PC-9 (cell line): ENCODE measurements around the gene RAD23A. TPM values are rescaled to one million over a fixed set of nuclear protein-coding genes. Genes with fewer than 3 reads are reported as not detected.

Source experiments
- BruUV-seq: library from RNA; stranded (reverse); fragments of 400-500 nt; replicated peaks from 2 replicates; lab custom pipeline; 2021; lab: Mats Ljungman, UMichigan
- CTCF ChIA-PET: fragments of 300-600 bp; sonication (Branson Sonifier 250); formaldehyde crosslinking; loops from one replicate; lab custom pipeline; 2022; ENCODE audit warnings: antibody characterized with exemption; lab: Charles Lee
- POLR2A ChIA-PET: fragments of 300-600 bp; sonication (Branson Sonifier 250); formaldehyde crosslinking; loops from one replicate; lab custom pipeline; 2022; ENCODE audit warnings: antibody characterized with exemption; ENCODE audit not compliant: unreplicated experiment; lab: Charles Lee
- DNase-seq, 2 experiments: peaks; one replicate each; pipeline versions ENCODE4 v3.0.0 to v3.0.0-alpha.2; 2015 to 2022; ENCODE audit warnings: mixed read lengths in 1 of 2
- H2AFZ ChIP-seq: fragments of 200-600 bp; sonication (generic); 2 replicates; pipeline ENCODE4 v1.8.1; 2017; ENCODE audit warnings: antibody characterized with exemption
- H3F3A ChIP-seq: fragments of 200-600 bp; sonication (generic); 2 replicates; pipeline ENCODE4 v1.8.1; 2017; ENCODE audit warnings: antibody characterized with exemption, mild to moderate bottlenecking, low read depth; ENCODE audit not compliant: insufficient read depth
- H3K27ac ChIP-seq: fragments of 200-600 bp; sonication (generic); 2 replicates; pipeline ENCODE4 v1.6.1; 2016; ENCODE audit warnings: mixed run types
- H3K27me3 ChIP-seq: fragments of 200-600 bp; sonication (generic); 2 replicates; pipeline ENCODE4 v1.6.1; 2016; ENCODE audit warnings: low read depth, mixed run types; ENCODE audit not compliant: insufficient read depth
- H3K36me3 ChIP-seq: fragments of 200-600 bp; sonication (generic); 2 replicates; pipeline ENCODE4 v1.6.1; 2016; ENCODE audit warnings: low read depth, mixed run types
- H3K4me1 ChIP-seq: fragments of 200-600 bp; sonication (generic); replicated peaks from 2 replicates; pipeline ENCODE4 v1.6.1; 2016; ENCODE audit warnings: mixed run types; ENCODE audit not compliant: insufficient read depth
- H3K4me2 ChIP-seq: fragments of 200-600 bp; sonication (generic); 2 replicates; pipeline ENCODE4 v1.6.1; 2017; ENCODE audit warnings: mixed run types
- H3K4me3 ChIP-seq: fragments of 200-600 bp; sonication (generic); 2 replicates; pipeline ENCODE4 v1.6.1; 2016; ENCODE audit warnings: mixed run types
- H3K79me2 ChIP-seq: fragments of 200-600 bp; sonication (generic); 2 replicates; pipeline ENCODE4 v1.6.1; 2017; ENCODE audit warnings: low read depth, mixed run types
- H3K9me2 ChIP-seq: fragments of 200-600 bp; sonication (generic); 2 replicates; pipeline ENCODE4 v1.8.1; 2017; ENCODE audit warnings: mild to moderate bottlenecking; ENCODE audit not compliant: insufficient read depth
- H3K9me3 ChIP-seq: fragments of 200-600 bp; sonication (generic); 2 replicates; pipeline ENCODE4 v1.8.1; 2016; ENCODE audit warnings: low read depth; ENCODE audit not compliant: insufficient read depth
- H4K20me1 ChIP-seq: fragments of 200-600 bp; sonication (generic); 2 replicates; pipeline ENCODE4 v1.8.1; 2017; ENCODE audit not compliant: insufficient read depth
- CTCF ChIP-seq: fragments of 200-600 bp; sonication (generic); conservative IDR thresholded peaks from 2 replicates; pipeline ENCODE4 v1.6.1; 2017; ENCODE audit warnings: mixed run types, antibody characterized with exemption, mild to moderate bottlenecking, moderate library complexity
- EZH2 ChIP-seq: fragments of 200-600 bp; sonication (generic); IDR thresholded peaks from 2 replicates; pipeline ENCODE4 v1.8.0; 2017; ENCODE audit warnings: antibody characterized with exemption, low read depth
- intact Hi-C: fragments of 100-400 bp; cut with micrococcal nuclease; formaldehyde crosslinking; loops from one replicate; pipeline ENCODE4 v1.10.0; 2022; ENCODE audit not compliant: unreplicated experiment
- total RNA-seq: library from RNA; stranded (reverse); gene quantifications from 2 replicates; pipeline ENCODE4 v1.2.3, GENCODE V29; 2021

RAD23A gene
- total RNA-seq, 1 experiment from 2014 or later, result 186 TPM

- H3K4me2 ChIP-seq, result no peak overlapping the region
- POLR2A ChIA-PET, result no interaction called here
- no TSS peak for BruUV-seq
These were observed 7.0 kb downstream of the RAD23A start for GRCh38 chr19:12952488-12953137.

GRCh38 chr19:12953138-12953798 is 7.6 kb downstream of the RAD23A start:
- Histone ChIP-seq H3K36me3 (peaks cover 29% of the 10 kb centered on the region), H4K20me1 (peaks cover 26% of the 10 kb centered on the region), H2AFZ (no peak overlapping the region), H3F3A (peaks cover 87% of the 10 kb centered on the region), H3K4me1 (peaks cover 18% of the 10 kb centered on the region), H3K27me3 (no peaks in the 10 kb centered on the region), H3K4me2 (no peak overlapping the region), H3K9me2 (no peaks in the 10 kb centered on the region), H3K4me3 (no peak overlapping the region), H3K9me3 (no peaks in the 10 kb centered on the region), H3K27ac (no peak overlapping the region), H3K79me2 (peaks cover 54% of the 10 kb centered on the region)
- no peak for DNase-seq
- intact Hi-C loops, result no loop called here
- BruUV-seq, result TSS peak; percentile 39
- POLR2A ChIA-PET, result no interaction called here
- TF ChIP-seq CTCF (no peak), EZH2 (no peak)
- CTCF ChIA-PET, result no interaction called here

More at GRCh38 chr19:12952488-12953137, 7.0 kb downstream of the RAD23A start:
- Histone ChIP-seq H4K20me1 (peaks cover 30% of the 10 kb centered on the region), H3K4me3 (no peak overlapping the region), H3F3A (peaks cover 90% of the 10 kb centered on the region), H3K79me2 (peaks cover 57% of the 10 kb centered on the region), H3K27me3 (no peaks in the 10 kb centered on the region), H3K27ac (no peak overlapping the region), H2AFZ (no peak overlapping the region), H3K9me2 (no peaks in the 10 kb centered on the region), H3K36me3 (peaks cover 36% of the 10 kb centered on the region), H3K4me1 (peaks cover 21% of the 10 kb centered on the region), H3K9me3 (no peaks in the 10 kb centered on the region)
- TF ChIP-seq CTCF (no peak), EZH2 (no peak)
- no peak for DNase-seq
- CTCF ChIA-PET, result no interaction called here
- intact Hi-C loops, result no loop called here

- intact Hi-C loops, result no loop called here
- Histone ChIP-seq H3F3A (peaks cover 88% of the 10 kb centered on the region), H3K9me3 (no peaks in the 10 kb centered on the region), H2AFZ (no peak overlapping the region), H3K4me3 (no peak overlapping the region), H3K27ac (peak overlapping the region; percentile 14; the same call in 1 of the 2 replicates), H3K36me3 (0 out of 2 replicates have a peak, but pooled peaks cover 22% of the 10 kb centered on the region), H3K4me1 (peaks cover 18% of the 10 kb centered on the region), H3K27me3 (no peaks in the 10 kb centered on the region), H3K9me2 (no peaks in the 10 kb centered on the region), H3K79me2 (peaks cover 47% of the 10 kb centered on the region), H3K4me2 (peak overlapping the region; percentile 95; the same call in 1 of the 2 replicates), H4K20me1 (peaks cover 26% of the 10 kb centered on the region)
- POLR2A ChIA-PET, result interaction anchor here (0.7 kb wide), 1 partner anchor 57 kb away, joined by 4 read pairs; no protein-coding TSS in a partner anchor
- BruUV-seq, result no TSS peak
- DNase-seq, result no peak
- CTCF ChIA-PET, result no interaction called here
- no peak for TF ChIP-seq CTCF
- TF ChIP-seq EZH2, result no peak
These were observed 8.3 kb downstream of the RAD23A start for GRCh38 chr19:12953799-12954611.
